SKM-1 treated with dmso at 0.1 percent for 144 hours (cell line): Measurements from ENCODE around the gene OTUB1.
"Not testable (repeated sequence)": the region's sequence is repeated elsewhere in the genome, so short reads cannot be mapped to it uniquely, and the experiment has no call there.

Source experiments
- DNase-seq: peaks from one replicate; lab custom pipeline; 2025; ENCODE audit not compliant: unreplicated experiment; lab: John Stamatoyannopoulos, UW

OTUB1 gene, protein sequence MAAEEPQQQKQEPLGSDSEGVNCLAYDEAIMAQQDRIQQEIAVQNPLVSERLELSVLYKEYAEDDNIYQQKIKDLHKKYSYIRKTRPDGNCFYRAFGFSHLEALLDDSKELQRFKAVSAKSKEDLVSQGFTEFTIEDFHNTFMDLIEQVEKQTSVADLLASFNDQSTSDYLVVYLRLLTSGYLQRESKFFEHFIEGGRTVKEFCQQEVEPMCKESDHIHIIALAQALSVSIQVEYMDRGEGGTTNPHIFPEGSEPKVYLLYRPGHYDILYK

DNA sequence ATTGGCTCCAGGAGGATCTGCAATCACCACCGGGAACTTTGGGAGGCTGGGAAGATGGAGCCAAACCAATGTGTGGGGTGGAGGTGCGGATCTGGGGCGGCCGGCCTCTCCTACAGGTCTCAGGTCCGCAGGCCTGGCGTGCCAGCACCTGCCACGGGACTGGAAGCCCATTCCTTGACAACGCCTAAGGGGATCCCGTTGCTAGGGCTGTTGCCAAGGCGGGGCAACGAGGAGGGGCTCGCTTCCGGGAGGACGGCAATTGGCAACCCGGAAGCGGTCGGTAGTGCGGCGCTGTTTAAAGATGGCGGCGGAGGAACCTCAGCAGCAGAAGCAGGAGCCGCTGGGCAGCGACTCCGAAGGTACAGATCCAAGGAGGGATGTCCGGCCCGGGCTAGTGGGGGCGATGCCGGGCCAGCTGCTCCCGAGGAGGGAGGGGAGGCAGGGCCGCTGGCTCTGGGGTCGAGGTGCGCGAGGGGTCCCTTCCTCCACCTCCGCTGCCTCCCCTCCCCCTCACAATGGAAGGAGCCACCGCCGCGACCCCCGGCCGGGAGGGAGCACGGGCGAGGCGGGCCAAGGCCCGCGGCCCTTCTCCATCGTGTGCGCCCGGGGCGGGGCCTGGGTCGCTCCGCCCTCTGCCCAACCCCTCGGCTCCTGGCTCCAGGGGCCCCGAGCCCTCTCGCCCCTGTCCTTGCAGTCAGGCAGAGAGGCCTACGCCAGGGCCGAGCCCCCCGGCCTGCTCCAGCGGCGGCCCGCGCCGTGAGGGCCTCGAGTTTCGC, at the start of gene OTUB1:
Gene OTUB1 (plus strand): TSS at position 283 of the 776 bp plus-strand sequence. CDS start 19 bp downstream, at position 302.
- DNase-seq: peak; percentile 90

DNA sequence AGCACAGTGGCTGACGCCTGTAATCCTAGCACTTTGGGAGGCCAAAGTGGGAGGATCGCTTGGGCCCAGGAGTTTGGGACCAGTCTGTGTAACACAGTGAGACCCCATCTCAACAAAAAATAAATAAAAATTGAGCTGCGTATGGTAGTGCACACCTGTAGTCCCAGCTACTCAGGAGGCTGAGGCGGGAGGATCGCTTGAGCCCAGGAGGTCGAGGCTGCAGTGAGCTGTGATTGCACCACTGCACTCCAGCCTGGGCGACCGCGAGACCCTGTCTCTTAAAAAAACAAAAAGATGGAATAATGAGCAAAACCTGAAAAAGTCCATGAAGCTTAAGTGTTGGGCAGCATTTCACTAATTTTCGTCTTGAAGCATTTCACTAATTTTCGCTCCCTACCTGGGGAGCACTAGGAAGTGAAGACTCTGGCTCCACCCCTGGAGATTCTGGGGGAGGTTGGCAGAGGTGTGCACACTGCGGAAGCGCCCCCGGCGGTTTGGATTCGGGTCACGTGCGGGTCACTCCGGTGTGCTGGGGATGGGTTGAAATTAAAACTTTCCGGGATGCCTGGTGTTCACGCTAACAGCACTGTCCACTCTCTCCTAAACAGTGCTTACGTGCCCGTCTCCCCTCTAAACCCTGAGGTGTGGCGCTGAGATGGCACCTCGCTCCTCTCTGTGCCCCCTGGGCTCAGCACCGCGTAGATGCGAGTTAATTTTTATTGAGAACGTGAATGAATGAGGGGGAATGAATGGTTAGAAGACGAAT, 48.3 kb upstream of the OTUB1 start:
- DNase-seq: no peak

DNA sequence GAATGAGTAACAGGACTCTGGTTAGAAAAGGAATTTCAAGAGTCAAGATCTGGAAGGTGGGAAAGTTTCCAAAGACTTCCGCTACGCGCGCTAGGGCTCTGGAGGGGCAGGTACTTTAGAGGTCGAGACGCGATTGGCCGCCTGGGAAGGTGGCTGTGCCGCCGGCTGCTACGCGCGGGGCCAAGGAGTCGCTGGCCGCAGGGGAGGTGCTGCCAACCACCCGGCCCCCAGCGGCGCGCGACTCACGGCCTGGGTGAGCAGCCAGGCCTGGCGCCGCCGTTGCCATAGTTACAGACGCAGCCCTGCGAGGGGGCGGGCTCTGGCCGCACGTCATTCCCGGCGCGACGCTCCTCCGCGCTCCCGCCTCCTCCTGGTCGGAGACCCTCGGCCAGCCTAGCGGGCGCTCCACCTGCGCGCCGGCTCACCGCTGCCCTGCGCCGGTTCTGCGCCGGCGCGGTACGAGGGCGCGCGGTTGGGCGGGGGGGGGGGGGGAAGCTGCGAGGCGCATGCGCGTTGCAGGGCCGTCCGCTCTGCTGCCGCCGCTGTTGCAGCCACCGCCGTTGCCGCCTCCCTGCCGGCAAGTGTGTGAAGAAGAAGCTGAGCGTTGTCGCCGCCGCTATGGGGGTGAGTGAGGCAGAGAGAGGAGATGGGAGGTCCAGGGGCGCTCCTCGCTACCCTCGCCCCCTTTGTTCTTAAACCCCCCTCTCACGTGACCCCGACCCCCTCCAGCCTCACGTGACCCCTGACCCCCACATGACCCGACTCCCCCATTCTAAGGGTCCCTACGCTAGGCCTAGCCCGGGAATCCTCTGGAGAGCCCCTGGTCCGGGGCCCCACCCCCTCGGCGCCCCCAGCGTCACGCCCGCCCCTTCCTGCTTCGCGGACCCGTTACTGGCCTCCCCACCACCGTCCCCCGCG, 47.5 kb upstream of the OTUB1 start, which contains the start of gene NAA40:
Gene NAA40 (plus strand): TSS at position 524 of the 918 bp plus-strand sequence. CDS start 95 bp downstream, at position 619.
- peak; percentile 93 for DNase-seq

DNA sequence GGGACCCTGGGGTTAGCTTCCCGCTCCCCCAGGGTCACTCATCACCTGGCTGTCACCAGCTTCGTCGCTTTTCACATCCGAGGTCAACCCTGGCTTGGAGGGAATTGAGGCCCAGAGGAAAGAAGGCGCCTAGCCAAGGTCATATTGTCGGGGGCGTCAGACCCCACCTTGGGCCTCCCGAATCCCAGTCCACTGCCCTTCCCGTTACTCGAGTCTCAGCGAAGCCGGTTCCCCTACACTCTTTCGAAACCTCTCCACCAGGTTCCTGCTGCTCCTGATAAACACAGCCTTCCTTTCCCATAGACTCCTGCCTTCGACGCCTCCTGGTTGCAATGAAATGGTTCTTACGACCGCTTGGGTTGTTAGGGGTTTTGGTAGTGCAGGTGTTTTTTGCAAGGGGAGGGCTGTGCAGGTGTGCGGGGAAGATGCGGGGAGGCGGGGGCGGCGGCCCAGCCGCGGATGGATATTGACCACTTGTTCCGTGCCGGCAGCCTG, 46.8 kb upstream of the OTUB1 start:
- no peak for DNase-seq

DNA sequence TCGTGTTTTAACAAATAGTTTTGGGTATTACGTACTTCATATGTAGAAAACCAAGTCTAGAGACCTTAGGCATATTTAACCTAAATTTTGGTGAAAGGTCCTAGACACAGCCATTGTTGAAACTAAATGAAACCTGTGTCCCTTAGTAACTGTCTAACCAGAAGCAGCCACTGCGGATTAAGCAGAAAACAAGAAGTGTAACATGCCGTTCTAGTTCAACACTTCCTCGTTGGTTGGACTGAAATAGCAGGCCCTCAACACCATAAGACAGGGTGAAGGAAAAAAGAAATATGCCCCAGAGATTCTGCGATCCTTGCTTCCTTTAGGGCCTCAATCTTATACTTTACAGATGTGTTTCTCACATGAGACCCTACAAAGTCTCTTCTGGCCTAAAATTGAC, 45.5 kb upstream of the OTUB1 start:
- peak; percentile 67 for DNase-seq

DNA sequence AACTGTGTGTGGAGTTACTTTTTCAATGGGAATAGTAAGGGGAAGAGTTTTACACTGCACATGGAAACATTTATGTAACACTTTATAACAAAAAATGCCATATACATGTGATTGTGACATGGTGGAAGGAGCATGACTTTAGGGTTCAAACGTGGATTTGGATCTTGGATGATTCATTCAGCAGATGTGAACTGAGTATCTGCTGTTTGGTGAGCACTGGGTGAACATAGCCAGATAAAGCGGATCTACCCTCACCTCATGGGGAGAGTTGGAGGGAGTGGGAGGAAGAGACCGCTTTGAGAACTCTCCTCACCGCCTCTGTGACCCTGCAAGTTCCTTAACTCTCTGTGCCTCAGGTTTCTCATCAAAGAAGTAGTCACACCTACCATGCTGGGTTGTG, 44.3 kb upstream of the OTUB1 start:
- DNase-seq: no peak

DNA sequence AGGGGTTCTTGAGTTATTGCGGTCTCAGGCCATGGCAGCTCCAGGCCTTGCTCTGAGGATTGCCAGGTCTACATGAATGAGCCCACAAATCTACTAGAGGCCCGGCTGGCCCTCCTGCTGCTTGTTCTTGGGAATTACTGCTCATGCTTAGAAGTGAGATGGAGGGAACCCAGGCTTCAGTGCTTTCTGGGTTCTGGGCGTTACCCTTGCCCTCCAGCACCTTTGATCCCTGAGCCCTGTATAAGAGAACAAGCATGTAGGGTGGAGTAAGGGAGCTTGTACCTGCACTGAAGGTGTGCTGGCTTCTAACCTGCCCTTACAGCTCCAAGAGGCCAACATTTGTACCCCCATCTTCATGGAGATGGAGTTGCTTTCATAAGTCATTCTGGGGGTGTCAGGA, 43.4 kb upstream of the OTUB1 start:
- no peak for DNase-seq

DNA sequence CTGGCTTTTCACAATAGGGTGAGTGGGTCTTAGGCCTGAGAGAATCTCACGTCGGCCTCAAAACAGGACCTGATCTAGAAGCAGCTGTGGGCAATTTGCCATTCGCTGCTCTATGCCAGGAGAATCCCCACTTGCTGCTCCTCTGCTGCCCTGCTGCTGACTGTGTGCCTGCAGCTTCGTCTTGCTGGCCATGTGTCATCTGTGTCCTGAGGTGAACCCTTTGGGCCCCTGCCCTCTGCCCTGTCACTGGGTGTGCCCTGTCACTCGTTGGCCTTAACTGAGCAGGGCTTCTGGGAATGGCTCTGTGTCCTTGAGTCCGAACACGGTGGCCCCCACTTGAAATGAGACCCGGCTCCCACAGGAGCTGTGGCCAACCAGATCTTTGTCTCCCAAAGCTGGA, 41.3 kb upstream of the OTUB1 start:
- DNase-seq: no peak

DNA sequence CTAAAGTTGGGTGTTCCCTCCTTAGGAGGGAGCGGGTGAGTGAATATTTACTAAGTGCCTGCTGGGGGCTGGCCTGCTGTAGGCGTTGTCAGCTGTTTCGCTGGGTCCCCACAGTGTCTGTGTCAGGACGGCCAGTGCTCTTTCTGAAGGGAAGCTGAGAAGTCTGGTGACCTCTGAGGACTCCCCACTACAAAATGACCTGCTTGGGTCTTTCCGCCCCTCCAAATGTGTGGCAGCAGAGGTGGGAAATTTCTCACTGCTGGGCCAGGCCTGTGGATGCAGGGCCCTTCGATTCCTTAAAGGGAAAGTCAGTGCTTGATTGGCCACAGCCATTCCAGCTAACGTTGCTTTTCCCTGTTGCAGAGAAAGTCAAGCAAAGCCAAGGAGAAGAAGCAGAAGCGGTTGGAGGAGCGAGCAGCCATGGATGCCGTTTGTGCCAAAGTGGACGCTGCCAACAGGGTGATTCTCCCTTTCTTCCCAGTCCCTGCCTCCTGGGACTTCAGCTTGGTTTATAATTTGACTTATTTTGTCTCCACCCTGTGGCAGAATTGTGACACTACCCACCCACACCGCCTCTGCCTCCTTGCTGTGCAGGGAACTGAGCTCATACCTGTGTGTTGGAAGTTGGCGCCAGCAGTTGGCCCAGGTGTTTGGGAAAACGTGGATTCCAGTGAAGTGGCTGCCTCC, 40.6 kb upstream of the OTUB1 start:
- DNase-seq: peak; percentile 36

DNA sequence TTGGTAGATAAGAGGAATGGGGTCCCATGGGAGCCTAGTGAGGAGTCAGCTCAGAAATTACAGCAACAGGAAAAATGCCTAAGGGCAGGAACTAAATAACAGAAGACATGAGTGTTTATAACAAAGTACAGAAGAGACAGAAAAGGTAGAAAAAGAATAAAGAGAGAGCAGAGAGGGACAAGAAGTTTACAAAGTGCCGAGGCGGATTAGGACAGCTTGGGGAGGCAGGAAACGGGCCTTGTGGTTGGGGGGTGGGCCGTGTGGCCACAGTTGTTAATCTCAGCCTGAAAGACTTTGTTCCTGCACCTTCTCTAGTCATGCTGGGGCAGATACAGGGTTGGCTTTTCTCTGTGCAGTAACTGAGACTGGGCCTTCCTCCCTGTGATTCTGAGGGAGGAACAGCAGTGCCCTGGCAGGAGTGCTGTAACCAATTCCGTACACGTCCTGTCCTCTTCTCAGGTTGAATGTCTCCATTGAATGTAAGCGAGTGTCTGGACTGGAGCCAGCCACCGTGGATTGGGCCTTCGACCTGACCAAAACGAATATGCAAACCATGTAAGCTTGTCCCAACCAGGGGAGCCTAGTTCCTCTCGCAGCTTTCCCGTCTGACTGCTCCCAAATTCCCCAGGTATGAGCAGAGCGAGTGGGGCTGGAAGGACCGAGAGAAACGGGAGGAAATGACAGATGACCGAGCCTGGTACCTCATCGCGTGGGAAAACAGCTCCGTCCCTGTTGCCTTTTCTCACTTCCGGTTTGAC, 34.3 kb upstream of the OTUB1 start:
- DNase-seq: peak; percentile 46

DNA sequence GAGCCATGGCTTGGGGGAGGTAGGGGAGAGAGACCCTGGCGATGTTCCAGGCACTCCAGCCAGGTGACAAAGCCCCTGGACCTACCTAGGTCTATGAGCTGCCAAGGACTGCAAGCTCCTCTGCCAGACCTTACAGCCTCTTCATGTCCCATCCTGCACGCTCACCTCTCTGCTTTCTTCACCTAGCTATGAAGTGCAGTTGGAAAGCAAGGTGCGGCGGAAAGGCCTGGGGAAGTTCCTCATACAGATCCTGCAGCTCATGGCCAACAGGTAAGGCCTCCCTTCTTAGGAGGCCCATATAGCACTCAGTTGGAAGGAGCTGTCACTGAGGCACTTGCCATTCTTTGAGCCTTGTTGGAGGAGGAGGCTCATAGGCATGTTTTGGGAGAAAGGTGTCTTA, 33.7 kb upstream of the OTUB1 start:
- no peak for DNase-seq

DNA sequence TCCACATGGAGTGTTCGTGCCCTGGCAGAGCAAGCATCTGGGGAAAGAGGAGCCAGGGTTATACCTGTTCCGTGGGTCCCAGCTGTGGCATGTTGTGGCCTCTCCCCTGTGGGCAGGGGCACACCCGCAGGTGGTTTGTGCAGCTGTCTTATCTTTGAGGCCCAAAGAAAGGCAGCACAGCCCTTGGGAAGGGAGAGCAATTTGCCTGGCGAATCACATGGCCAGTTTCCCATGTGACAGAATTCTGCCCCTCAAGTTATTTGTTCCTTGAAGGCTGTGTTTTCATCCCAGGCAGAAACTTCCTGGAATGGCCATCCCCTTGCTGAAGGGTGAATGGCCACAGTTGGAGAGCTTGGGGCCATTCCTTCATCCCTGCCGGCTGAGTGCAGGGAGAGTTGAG, 28.2 kb upstream of the OTUB1 start:
- DNase-seq: no peak

DNA sequence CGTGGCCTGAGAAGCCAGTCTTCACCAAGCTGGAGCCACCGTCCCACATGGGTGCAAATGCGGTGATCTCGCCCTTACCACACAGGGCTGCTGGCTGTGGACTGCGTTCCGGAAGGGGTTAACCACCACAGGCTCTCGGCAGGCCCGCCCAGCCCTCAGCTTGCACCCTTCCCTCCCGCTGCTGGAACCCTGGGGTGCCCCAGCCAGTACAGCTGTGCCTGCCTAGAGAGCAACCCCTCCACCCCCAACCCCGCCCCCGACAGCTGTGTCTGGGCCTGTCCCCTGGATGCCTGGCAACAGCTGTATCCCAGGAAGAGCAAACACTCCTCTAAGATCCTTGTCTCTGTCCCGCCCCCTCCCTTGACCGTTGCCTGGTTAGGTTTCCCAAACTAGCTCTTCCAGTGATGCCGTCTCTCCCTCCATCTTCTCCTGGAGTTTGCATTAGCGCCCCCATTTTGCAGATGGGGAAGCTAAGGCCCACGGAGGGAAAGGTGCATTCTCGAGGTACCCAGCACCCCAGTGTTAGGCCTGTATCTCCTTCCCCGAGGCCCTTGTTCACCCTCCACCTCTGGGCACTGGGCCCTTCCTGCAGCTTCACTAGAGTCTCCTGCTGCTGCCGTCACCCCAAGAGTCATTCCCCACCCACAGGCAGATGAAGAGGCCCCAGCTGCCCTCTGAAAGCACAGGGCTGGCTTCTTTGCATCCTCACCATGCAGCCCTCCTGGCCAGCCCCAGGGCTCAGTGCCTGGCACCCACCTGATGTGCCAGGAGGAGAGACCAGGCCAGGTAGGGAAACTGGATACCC, 24.4 kb upstream of the OTUB1 start:
- no peak for DNase-seq

DNA sequence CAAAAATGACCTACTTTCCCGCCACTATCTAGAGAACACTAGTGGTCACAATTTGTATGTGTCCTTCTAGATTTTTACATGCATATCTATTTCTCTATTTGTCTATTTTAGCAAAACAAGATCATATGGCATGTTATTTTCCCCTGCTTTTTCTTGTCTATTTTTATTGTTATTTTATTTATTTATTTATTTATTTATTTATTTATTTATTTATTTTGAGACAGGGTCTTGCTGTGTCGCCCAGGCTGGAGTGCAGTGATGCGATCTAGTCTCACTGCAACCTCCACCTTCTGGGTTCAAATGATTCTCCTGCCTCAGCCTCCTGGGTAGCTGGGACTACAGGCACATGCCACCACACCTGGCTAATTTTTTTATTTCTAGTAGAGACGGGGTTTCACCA, 22.3 kb upstream of the OTUB1 start:
- DNase-seq: not testable (repeated sequence)

DNA sequence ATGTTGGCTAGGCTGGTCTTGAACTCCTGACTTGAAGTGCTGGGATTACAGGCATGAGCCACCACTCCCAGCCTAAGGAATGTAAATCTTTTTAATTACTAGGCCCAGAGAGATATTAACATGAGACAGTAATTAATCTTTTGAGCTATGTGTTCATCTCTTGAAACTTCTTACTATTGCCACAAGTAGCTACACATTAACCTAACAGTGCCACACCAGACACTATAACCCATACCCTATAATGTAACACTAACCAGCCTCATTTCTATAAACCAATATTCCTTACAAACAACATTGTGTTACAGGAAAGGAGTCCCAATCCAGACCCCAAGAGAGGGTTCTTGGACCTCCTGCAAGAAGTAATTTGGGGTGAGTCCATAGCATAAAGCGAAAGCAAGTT, 19.8 kb upstream of the OTUB1 start:
- no peak for DNase-seq

DNA sequence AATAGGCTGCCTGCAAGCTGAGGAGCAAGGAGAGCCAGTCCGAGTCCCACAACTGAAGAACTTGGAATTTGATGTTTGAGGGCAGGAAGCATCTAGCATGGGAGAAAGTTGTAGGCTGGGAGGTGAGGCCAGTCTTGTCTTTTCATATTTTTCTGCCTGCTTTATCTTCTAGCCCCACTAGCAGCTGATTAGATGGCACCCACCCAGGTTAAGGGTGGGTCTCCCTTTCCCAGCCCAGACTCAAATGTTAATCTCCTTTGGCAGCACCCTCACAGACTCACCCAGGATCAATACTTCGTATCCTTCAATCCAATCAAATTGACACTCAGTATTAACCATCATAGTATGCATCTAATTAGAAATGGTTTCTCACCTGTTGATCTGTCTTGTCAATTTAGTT, 16.8 kb upstream of the OTUB1 start:
- no peak for DNase-seq

DNA sequence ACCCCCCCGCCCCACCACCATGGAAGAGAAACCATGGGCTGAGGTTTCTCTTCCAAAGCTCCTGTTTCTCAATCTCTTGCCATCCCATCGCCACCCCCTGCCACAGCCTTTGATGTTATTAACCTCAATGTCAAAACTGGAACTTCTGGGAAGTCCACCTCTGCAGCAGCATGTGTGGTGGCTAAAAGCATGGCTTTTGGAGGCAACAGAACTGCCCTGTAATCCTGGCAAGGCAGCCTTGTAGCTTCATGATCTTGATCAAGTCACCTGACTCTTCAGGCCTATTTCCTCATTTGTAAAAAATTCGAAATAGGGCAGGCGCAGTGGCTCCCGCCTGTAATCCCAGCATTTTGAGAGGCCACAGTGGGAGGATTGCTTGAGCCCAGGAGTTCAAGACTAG, 15.3 kb upstream of the OTUB1 start:
- DNase-seq: peak; percentile 56

DNA sequence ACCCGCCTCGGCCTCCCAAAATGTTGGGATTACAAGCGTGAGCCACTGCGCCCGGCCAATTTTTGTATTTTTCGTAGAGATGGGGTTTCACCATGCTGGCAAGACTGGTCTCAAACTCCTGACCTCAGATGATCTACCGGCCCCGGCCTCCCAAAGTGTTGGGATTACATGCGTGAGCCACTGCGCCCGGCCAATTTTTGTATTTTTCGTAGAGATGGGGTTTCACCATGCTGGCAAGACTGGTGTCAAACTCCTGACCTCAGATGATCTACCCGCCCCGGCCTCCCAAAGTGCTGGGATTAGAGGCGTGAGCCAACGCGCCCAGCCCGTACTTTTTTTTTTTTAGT, 12.4 kb upstream of the OTUB1 start:
- DNase-seq: not testable (repeated sequence)
